Spleen (tissue), 7 donors: ENCODE measurements around the gene SLC39A5.

Source experiments
- POLR2A ChIP-seq, 3 donors: fragments of 450-650 bp; IDR thresholded peaks; one replicate each; pipeline ENCODE4 v1.5.1; 2017; ENCODE audit warnings: antibody characterized with exemption in 3 of 3, mild to moderate bottlenecking in 1 of 3
- TF ChIP-seq, protein P1 (sequence below), 11 experiments: fragments of 200-600 bp in 7 of 11; fragments of 450-650 bp in 4 of 11; sonication (generic) in 4 of 11; IDR thresholded peaks in 8 of 11; conservative IDR thresholded peaks in 3 of 11; 1 replicate in 7 of 11; 2 replicates in 4 of 11; pipeline versions ENCODE4 v1.4.0 to v1.8.0; 2016 to 2021; ENCODE audit warnings: antibody characterized with exemption in 11 of 11, inconsistent platforms in 4 of 11, mild to moderate bottlenecking in 1 of 11
- donor health status: DM: no; HTN: no; CAD: no; lungs with moderate emphysema.
- donor health status: DM: no; HTN: no; CAD: no.
- donor health status: DM: no; HTN: no; CAD: no.

DNA sequence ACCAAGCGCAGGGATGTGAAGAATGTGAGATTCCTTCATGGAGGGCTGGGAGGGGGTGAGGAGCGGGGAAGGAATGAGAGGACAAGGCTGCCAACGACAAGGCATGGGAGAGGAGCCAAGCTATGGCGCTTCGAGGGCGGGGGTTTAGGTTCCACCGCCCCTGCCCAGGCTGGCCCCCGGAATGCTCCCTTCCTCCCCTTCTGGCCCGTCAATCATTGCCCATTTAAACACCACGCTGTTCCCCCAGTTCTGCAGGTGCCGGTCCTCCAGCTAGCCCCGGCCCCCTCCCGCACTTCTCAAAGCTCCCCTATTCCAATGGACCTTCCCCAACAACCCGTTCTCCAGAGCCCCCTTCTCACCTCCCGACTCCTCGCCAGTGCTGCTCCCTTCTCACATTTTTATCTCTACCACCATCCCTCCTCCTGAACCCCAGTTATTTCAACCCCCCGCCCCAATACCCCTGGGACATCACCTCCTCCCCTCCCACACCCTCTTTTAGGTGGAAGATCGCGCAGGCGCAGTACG is 8.6 kb upstream of the SLC39A5 start:
- TF ChIP-seq POLR2A (IDR thresholded peaks at IDR 0.05), result no peak
- TF ChIP-seq, protein P1, sequence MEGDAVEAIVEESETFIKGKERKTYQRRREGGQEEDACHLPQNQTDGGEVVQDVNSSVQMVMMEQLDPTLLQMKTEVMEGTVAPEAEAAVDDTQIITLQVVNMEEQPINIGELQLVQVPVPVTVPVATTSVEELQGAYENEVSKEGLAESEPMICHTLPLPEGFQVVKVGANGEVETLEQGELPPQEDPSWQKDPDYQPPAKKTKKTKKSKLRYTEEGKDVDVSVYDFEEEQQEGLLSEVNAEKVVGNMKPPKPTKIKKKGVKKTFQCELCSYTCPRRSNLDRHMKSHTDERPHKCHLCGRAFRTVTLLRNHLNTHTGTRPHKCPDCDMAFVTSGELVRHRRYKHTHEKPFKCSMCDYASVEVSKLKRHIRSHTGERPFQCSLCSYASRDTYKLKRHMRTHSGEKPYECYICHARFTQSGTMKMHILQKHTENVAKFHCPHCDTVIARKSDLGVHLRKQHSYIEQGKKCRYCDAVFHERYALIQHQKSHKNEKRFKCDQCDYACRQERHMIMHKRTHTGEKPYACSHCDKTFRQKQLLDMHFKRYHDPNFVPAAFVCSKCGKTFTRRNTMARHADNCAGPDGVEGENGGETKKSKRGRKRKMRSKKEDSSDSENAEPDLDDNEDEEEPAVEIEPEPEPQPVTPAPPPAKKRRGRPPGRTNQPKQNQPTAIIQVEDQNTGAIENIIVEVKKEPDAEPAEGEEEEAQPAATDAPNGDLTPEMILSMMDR (IDR thresholded peaks at IDR 0.05 in 8 of 11, conservative IDR thresholded peaks at IDR 0.05 in 3 of 11), result no peak
